GM23338 (cell line): ENCODE data around the gene POU4F3. TPM values are rescaled to one million over a fixed set of nuclear protein-coding genes. Genes with fewer than 3 reads are reported as not detected.

ENCODE experiments used
- ATAC-seq: fragments of 200-7000 bp; cut with Tn5 transposase; 3 replicates; pipeline ENCODE4 v1.9.1; 2020
- DNase-seq: peaks from one replicate; pipeline ENCODE4 v3.0.0-alpha.2; 2015; ENCODE audit warnings: low spot score
- H2AFZ ChIP-seq: fragments of 200-600 bp; sonication (generic); 2 replicates; pipeline ENCODE4 v1.8.0; 2016; ENCODE audit warnings: antibody characterized with exemption, mild to moderate bottlenecking, moderate library complexity
- H3F3A ChIP-seq: fragments of 200-600 bp; sonication (generic); replicated peaks from 2 replicates; pipeline ENCODE4 v1.8.0; 2017; ENCODE audit warnings: antibody characterized with exemption, mixed run types, low read depth
- H3K27ac ChIP-seq: fragments of 200-600 bp; sonication (generic); 2 replicates; pipeline ENCODE4 v1.6.1; 2016; ENCODE audit warnings: low read depth
- H3K27me3 ChIP-seq: fragments of 200-600 bp; sonication (generic); 2 replicates; pipeline ENCODE4 v1.8.0; 2016; ENCODE audit warnings: mild to moderate bottlenecking, mixed run types, moderate library complexity; ENCODE audit not compliant: insufficient read depth
- H3K36me3 ChIP-seq: fragments of 200-600 bp; sonication (generic); 2 replicates; pipeline ENCODE4 v1.8.0; 2016; ENCODE audit warnings: mild to moderate bottlenecking; ENCODE audit not compliant: insufficient read depth
- H3K4me1 ChIP-seq: fragments of 200-600 bp; sonication (generic); 2 replicates; pipeline ENCODE4 v1.8.0; 2016; ENCODE audit warnings: mild to moderate bottlenecking, moderate library complexity; ENCODE audit not compliant: insufficient read depth
- H3K4me2 ChIP-seq: fragments of 200-600 bp; sonication (generic); 2 replicates; pipeline ENCODE4 v1.7.1; 2017; ENCODE audit warnings: mixed run types
- H3K4me3 ChIP-seq: fragments of 200-600 bp; sonication (generic); 2 replicates; pipeline ENCODE4 v1.6.1; 2016; ENCODE audit warnings: mixed run types
- H3K79me2 ChIP-seq: fragments of 200-600 bp; sonication (generic); replicated peaks from 2 replicates; pipeline ENCODE4 v1.8.0; 2017; ENCODE audit warnings: mild to moderate bottlenecking; ENCODE audit not compliant: insufficient read depth
- H3K9me2 ChIP-seq: fragments of 200-600 bp; sonication (generic); 2 replicates; pipeline ENCODE4 v1.8.0; 2017; ENCODE audit not compliant: insufficient read depth
- H4K20me1 ChIP-seq: fragments of 200-600 bp; sonication (generic); replicated peaks from 2 replicates; pipeline ENCODE4 v1.8.0; 2017; ENCODE audit warnings: mild to moderate bottlenecking; ENCODE audit not compliant: insufficient read depth
- H3K27ac Mint-ChIP-seq: 2 replicates; pipeline ENCODE4 v1.8.0; 2020; ENCODE audit warnings: inconsistent platforms, mild to moderate bottlenecking, moderate library complexity, mixed read lengths
- H3K27me3 Mint-ChIP-seq: 3 replicates; pipeline ENCODE4 v1.8.0; 2022; ENCODE audit warnings: low read depth, mild to moderate bottlenecking, moderate library complexity, mixed read lengths, inconsistent platforms; ENCODE audit not compliant: insufficient read depth, poor library complexity
- H3K36me3 Mint-ChIP-seq: 3 replicates; pipeline ENCODE4 v1.8.0; 2021; ENCODE audit warnings: low read depth, mild to moderate bottlenecking, inconsistent platforms, moderate library complexity, mixed read lengths
- H3K4me1 Mint-ChIP-seq: 3 replicates; pipeline ENCODE4 v1.8.0; 2020; ENCODE audit warnings: mild to moderate bottlenecking, inconsistent platforms, mixed read lengths
- H3K4me3 Mint-ChIP-seq: 3 replicates; pipeline ENCODE4 v1.8.0; 2021; ENCODE audit warnings: moderate library complexity, mild to moderate bottlenecking, inconsistent platforms, mixed read lengths
- H3K9me3 Mint-ChIP-seq: 3 replicates; pipeline ENCODE4 v1.8.0; 2020; ENCODE audit warnings: moderate library complexity, mild to moderate bottlenecking, inconsistent platforms, mixed read lengths
- CREB1 ChIP-seq: fragments of 250-450 bp; sonication (Bioruptor Pico); IDR thresholded peaks from 2 replicates; pipeline ENCODE4 v1.5.0; 2020; ENCODE audit warnings: low read depth, mild to moderate bottlenecking, moderate library complexity
- CTCF ChIP-seq, 2 experiments: fragments of 200-600 bp in 1 of 2; sonication (generic) in 1 of 2; conservative IDR thresholded peaks; 2 replicates each; pipeline versions ENCODE4 v1.5.1 to v1.6.1; 2016 to 2017; ENCODE audit warnings: antibody characterized with exemption in 2 of 2, low read depth in 2 of 2, mild to moderate bottlenecking in 2 of 2, moderate library complexity in 1 of 2
- ETS1 ChIP-seq: IDR thresholded peaks from 2 replicates; pipeline ENCODE4 v1.6.1; 2016; ENCODE audit warnings: antibody characterized with exemption
- EZH2phosphoT487 ChIP-seq: fragments of 200-600 bp; sonication (generic); IDR thresholded peaks from one replicate; pipeline ENCODE4 v1.8.1; 2018; ENCODE audit warnings: antibody characterized with exemption; ENCODE audit not compliant: unreplicated experiment
- JUNB ChIP-seq: IDR thresholded peaks from one replicate; pipeline ENCODE4 v1.6.1; 2016; ENCODE audit warnings: antibody characterized with exemption; ENCODE audit not compliant: unreplicated experiment
- NANOG ChIP-seq: IDR thresholded peaks from 2 replicates; pipeline ENCODE4 v1.6.1; 2016; ENCODE audit warnings: antibody characterized with exemption, borderline replicate concordance
- REST ChIP-seq: IDR thresholded peaks from one replicate; pipeline ENCODE4 v1.6.1; 2018; ENCODE audit warnings: antibody characterized with exemption; ENCODE audit not compliant: unreplicated experiment
- ZNF114 ChIP-seq: fragments of 250-450 bp; sonication (Bioruptor Pico); IDR thresholded peaks from 2 replicates; pipeline ENCODE4 v1.5.0; 2020; ENCODE audit warnings: mild to moderate bottlenecking, moderate library complexity
- ZNF462 ChIP-seq: fragments of 250-450 bp; sonication (Bioruptor Pico); IDR thresholded peaks from 2 replicates; pipeline ENCODE4 v1.5.0; 2020; ENCODE audit warnings: mild to moderate bottlenecking, moderate library complexity
- polyA plus RNA-seq: library from polyadenylated mRNA; unstranded; fragments of >200 nt; fragmentation: Nextera tagmentation; extraction: Ambion mirVana; gene quantifications from 2 replicates; pipeline ENCODE4 v1.2.1, GENCODE V29; 2016
- total RNA-seq: library from RNA; depleted of rRNA; stranded (reverse); fragments of >200 nt; shearing (Covaris generic); gene quantifications from 2 replicates; pipeline ENCODE4 v1.2.3, GENCODE V29; 2014

POU4F3 gene
- total and polyA plus RNA-seq, 2 experiments from 2014 or later: 0.49 TPM; not detected in 1

- TF ChIP-seq ZNF462 (CRISPR knock-in tag) (no peak), JUNB (no peak), ZNF114 (no peak), CREB1 (CRISPR knock-in tag) (no peak), NANOG (no peak)
These were observed 10.7 kb upstream of the POU4F3 start (continued) for GRCh38 chr5:146327989-146328388.

GRCh38 chr5:146329697-146330096 lies 8.9 kb upstream of the POU4F3 start:
- ATAC-seq (no peak), DNase-seq (no peak)
- Histone ChIP-seq H3K27me3 (peaks cover 58% of the 10 kb centered on the region), H3K27ac (no peak overlapping the region), H3K4me2 (no peak overlapping the region), H3K4me3 (no peak overlapping the region), H3F3A (no peaks in the 10 kb centered on the region), H4K20me1 (0 out of 2 replicates have a peak, but pooled peaks cover 2% of the 10 kb centered on the region), H2AFZ (no peak overlapping the region), H3K9me2 (0 out of 2 replicates have a peak, but pooled peaks cover 3% of the 10 kb centered on the region), H3K36me3 (no peaks in the 10 kb centered on the region), H3K4me1 (peaks cover 25% of the 10 kb centered on the region), H3K79me2 (no peaks in the 10 kb centered on the region)
- H3K36me3 Mint-ChIP-seq: no peaks in the 10 kb centered on the region
- H3K9me3 Mint-ChIP-seq: no peaks in the 10 kb centered on the region; the same call in 2 of the 3 replicates
- no peak overlapping the region for H3K4me3 Mint-ChIP-seq
- H3K4me1 Mint-ChIP-seq: peaks cover 33% of the 10 kb centered on the region
- H3K27ac Mint-ChIP-seq: no peak overlapping the region
- H3K27me3 Mint-ChIP-seq: peaks cover 42% of the 10 kb centered on the region
- TF ChIP-seq EZH2phosphoT487 (no peak), REST (no peak), CTCF (conservative IDR thresholded peaks at IDR 0.05; ENCODE audit: low read depth in 2 of 2) (no peak), ETS1 (no peak)
